K562 (cell line): ENCODE results near the gene PGGHG. TPM values are rescaled to one million over a fixed set of nuclear protein-coding genes. Genes with fewer than 3 reads are reported as not detected.
A peak's percentile ranks its signal among the peaks of the same experiment; 100 is the strongest.

ENCODE experiments used
- BMI1 ChIP-seq: fragments of 150-350 bp; IDR thresholded peaks from 2 replicates; pipeline ENCODE4 v1.6.1; 2014; ENCODE audit warnings: low read length
- CBX2 ChIP-seq: fragments of 200-600 bp; sonication (generic); IDR thresholded peaks from one replicate; pipeline ENCODE4 v1.6.1; 2012; ENCODE audit warnings: mild to moderate bottlenecking, low read length, inconsistent platforms; ENCODE audit not compliant: insufficient read depth, poor library complexity, severe bottlenecking
- DNMT1 ChIP-seq: fragments of 450-650 bp; IDR thresholded peaks from 2 replicates; pipeline ENCODE4 v1.6.1; 2016; ENCODE audit warnings: antibody characterized with exemption, mild to moderate bottlenecking
- ETV6 ChIP-seq, 3 experiments: fragments of 150-350 bp in 1 of 3; sonication (generic) in 1 of 3; formaldehyde crosslinking in 1 of 3; IDR thresholded peaks; 2 replicates each; pipeline versions ENCODE4 v1.6.1 to v1.8.0; 2014 to 2022; ENCODE audit warnings: borderline replicate concordance in 2 of 3, low read depth in 2 of 3, antibody characterized with exemption in 1 of 3, low read length in 1 of 3, mild to moderate bottlenecking in 1 of 3, missing genetic modification reagents in 1 of 3
- LCOR ChIP-seq: sonication (generic); formaldehyde crosslinking; IDR thresholded peaks from 2 replicates; pipeline ENCODE4 v1.8.0; 2022; ENCODE audit warnings: mild to moderate bottlenecking, missing genetic modification reagents
- POLR2H ChIP-seq: IDR thresholded peaks from 2 replicates; pipeline ENCODE4 v1.6.1; 2016; ENCODE audit warnings: missing genetic modification characterization, low read depth, mild to moderate bottlenecking, control low read depth, missing compliant biosample characterization, moderate library complexity
- SRF ChIP-seq, 2 experiments: fragments of 250-450, 450-650 bp in 1 of 2; sonication (Bioruptor Pico) in 1 of 2; sonication (generic) in 1 of 2; formaldehyde crosslinking; IDR thresholded peaks; 2 replicates each; pipeline versions ENCODE4 v1.5.0 to v1.5.1; 2020 to 2022; ENCODE audit warnings: mild to moderate bottlenecking in 1 of 2, missing genetic modification reagents in 1 of 2
- STAG1 ChIP-seq: sonication (generic); formaldehyde crosslinking; IDR thresholded peaks from 2 replicates; pipeline ENCODE4 v1.5.0; 2020; ENCODE audit warnings: missing genetic modification reagents, borderline replicate concordance
- THRAP3 ChIP-seq: fragments of 450-650 bp; IDR thresholded peaks from 2 replicates; pipeline ENCODE4 v1.6.1; 2016; ENCODE audit warnings: mild to moderate bottlenecking, inconsistent platforms, borderline replicate concordance
- XRCC4 ChIP-seq: IDR thresholded peaks from one replicate; pipeline ENCODE4 v1.6.1; 2011; ENCODE audit not compliant: insufficient read depth, insufficient read length; ENCODE audit errors: extremely low read depth
- ZNF77 ChIP-seq: fragments of 250-450 bp; sonication (Bioruptor Pico); IDR thresholded peaks from 2 replicates; pipeline ENCODE4 v1.5.0; 2020
- polyA plus RNA-seq, 8 experiments: library from polyadenylated mRNA; depleted of rRNA in 4 of 8; stranded (reverse) in 5 of 8; unstranded in 3 of 8; fragments of >200 nt; fragmentation: Nextera tagmentation in 2 of 8; fragmentation: Illumina TruSeq in 1 of 8; extraction: Ambion mirVana in 2 of 8; extraction: Trizol in 1 of 8; gene quantifications; 2 replicates each; pipeline versions ENCODE4 v1.2.1 to v1.2.3, GENCODE V29; 2011 to 2014; ENCODE audit warnings: inconsistent platforms in 1 of 8, missing spikeins in 1 of 8
- total RNA-seq, 7 experiments: library from RNA; depleted of rRNA in 6 of 7; stranded (reverse); fragments of >200 nt in 6 of 7; fragmentation: Illumina TruSeq in 2 of 7; extraction: Trizol in 2 of 7; gene quantifications; 2 replicates each; pipeline versions ENCODE4 v1.2.1 to v1.2.3, GENCODE V29; 2011 to 2021; ENCODE audit warnings: low replicate concordance in 1 of 7
- TF ChIP-seq, protein P1 (sequence below): sonication (generic); formaldehyde crosslinking; IDR thresholded peaks from 2 replicates; pipeline ENCODE4 v1.8.0; 2022; ENCODE audit warnings: mild to moderate bottlenecking, low read depth, missing genetic modification reagents
- TF ChIP-seq, protein P2 (sequence below), 2 experiments: fragments of 450-650 bp; formaldehyde crosslinking in 1 of 2; IDR thresholded peaks; 2 replicates each; pipeline versions ENCODE4 v1.4.0 to v1.6.1; 2014 to 2020; ENCODE audit warnings: mild to moderate bottlenecking in 2 of 2, borderline replicate concordance in 1 of 2, low read depth in 1 of 2

Gene PGGHG
- total and polyA plus RNA-seq, 9 of the 15 experiments (the other 6 are each of a cell fraction or from before 2014, with no cell fraction given) = 0.38 to 85.1 (median 18.1) TPM

DNA sequence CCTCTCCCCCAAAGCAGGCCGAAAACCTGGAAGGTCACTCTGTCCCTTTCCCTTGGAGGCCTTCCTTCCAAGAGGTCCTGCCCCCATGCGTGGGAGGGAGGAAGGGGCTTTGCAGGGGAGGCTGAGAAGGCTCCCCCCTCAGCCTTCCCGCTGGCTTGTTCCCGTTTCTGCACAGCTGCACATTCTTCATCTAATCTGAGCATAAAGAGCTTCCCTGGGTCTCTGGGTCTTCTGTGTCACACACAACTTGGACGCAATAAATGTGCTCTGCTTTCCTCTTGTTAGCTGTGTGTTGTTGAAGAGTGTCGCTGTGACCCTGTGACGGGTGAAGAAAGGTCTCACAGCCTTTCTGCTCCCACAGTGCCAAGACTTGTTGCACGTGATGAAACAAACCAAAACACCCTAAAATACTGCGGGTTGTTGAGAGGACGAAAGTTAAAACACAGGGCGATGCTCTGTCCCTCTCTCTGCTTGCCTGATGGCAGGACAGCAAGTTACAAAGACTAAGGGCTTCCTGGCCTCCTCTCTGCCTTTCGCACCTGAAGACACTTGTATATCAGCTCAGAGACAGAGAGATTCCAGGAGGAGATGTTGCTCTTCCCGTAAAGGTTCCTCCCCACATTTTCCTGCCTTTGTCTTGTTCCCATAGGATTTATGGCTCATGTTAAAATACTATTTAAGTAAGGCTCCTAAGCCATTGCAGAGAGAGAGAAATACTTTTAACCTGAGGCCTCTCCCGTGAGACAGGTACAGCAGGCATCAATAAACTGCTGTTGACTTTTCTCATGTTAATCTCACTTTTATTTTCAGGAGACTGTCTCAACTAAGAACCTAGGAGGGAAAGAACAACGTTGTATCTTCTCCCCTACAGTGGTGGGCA is 47.1 kb downstream of the PGGHG start (continued):
- no peak for TF ChIP-seq DNMT1
- TF ChIP-seq POLR2H (tag) = no peak
- TF ChIP-seq, protein P1, sequence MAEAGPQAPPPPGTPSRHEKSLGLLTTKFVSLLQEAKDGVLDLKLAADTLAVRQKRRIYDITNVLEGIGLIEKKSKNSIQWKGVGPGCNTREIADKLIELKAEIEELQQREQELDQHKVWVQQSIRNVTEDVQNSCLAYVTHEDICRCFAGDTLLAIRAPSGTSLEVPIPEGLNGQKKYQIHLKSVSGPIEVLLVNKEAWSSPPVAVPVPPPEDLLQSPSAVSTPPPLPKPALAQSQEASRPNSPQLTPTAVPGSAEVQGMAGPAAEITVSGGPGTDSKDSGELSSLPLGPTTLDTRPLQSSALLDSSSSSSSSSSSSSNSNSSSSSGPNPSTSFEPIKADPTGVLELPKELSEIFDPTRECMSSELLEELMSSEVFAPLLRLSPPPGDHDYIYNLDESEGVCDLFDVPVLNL (CRISPR knock-in tag) = no peak
- peak in 1 of 2 experiments; percentile 33; a peak in 1 of 4 replicates for TF ChIP-seq SRF (CRISPR knock-in tag; IDR thresholded peaks at IDR 0.05)
- TF ChIP-seq CBX2 = no peak
- TF ChIP-seq BMI1 = no peak
- TF ChIP-seq ETV6 (IDR thresholded peaks at IDR 0.05; ENCODE audit: borderline replicate concordance in 1 of 2, low read depth in 2 of 2, low read length in 1 of 2) = no peak
- TF ChIP-seq ETV6 (CRISPR knock-in tag; IDR thresholded peaks at IDR 0.05; ENCODE audit: borderline replicate concordance) = no peak
- no peak for TF ChIP-seq LCOR
- TF ChIP-seq, protein P2, sequence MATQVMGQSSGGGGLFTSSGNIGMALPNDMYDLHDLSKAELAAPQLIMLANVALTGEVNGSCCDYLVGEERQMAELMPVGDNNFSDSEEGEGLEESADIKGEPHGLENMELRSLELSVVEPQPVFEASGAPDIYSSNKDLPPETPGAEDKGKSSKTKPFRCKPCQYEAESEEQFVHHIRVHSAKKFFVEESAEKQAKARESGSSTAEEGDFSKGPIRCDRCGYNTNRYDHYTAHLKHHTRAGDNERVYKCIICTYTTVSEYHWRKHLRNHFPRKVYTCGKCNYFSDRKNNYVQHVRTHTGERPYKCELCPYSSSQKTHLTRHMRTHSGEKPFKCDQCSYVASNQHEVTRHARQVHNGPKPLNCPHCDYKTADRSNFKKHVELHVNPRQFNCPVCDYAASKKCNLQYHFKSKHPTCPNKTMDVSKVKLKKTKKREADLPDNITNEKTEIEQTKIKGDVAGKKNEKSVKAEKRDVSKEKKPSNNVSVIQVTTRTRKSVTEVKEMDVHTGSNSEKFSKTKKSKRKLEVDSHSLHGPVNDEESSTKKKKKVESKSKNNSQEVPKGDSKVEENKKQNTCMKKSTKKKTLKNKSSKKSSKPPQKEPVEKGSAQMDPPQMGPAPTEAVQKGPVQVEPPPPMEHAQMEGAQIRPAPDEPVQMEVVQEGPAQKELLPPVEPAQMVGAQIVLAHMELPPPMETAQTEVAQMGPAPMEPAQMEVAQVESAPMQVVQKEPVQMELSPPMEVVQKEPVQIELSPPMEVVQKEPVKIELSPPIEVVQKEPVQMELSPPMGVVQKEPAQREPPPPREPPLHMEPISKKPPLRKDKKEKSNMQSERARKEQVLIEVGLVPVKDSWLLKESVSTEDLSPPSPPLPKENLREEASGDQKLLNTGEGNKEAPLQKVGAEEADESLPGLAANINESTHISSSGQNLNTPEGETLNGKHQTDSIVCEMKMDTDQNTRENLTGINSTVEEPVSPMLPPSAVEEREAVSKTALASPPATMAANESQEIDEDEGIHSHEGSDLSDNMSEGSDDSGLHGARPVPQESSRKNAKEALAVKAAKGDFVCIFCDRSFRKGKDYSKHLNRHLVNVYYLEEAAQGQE (IDR thresholded peaks at IDR 0.05; ENCODE audit: borderline replicate concordance) = no peak
- TF ChIP-seq, protein P2 (CRISPR knock-in tag; IDR thresholded peaks at IDR 0.05; ENCODE audit: low read depth) = no peak
- no peak for TF ChIP-seq THRAP3
- no peak for TF ChIP-seq STAG1 (CRISPR knock-in tag)
- no peak for TF ChIP-seq XRCC4
- no peak for TF ChIP-seq ZNF77 (CRISPR knock-in tag)
